Natural killer cell (primary cell): ENCODE data around the gene PDE4D. TPM values are rescaled to one million over a fixed set of nuclear protein-coding genes. Genes with fewer than 3 reads are reported as not detected.

Source experiments
- ATAC-seq, 3 donors: fragments of 150-1000 bp in 2 of 3; fragments of 200-7000 bp in 1 of 3; cut with Tn5 transposase; 1 replicate in 1 of 3; 2 replicates in 2 of 3; pipeline ENCODE4 v1.10.0; 2021; ENCODE audit warnings: mild to moderate bottlenecking in 2 of 3, moderate library complexity in 2 of 3
- DNase-seq, 2 donors: peaks; one replicate each; pipeline versions ENCODE4 v3.0.0 to v3.0.0-alpha.2; 2013 to 2021; ENCODE audit warnings: mixed read lengths in 1 of 2
- H3K27ac ChIP-seq: one replicate; pipeline ENCODE4 v1.5.1; 2013; ENCODE audit warnings: mild to moderate bottlenecking, low read length
- H3K27me3 ChIP-seq: one replicate; pipeline ENCODE4 v1.6.1; 2013; ENCODE audit warnings: low read length; ENCODE audit not compliant: control insufficient read depth, insufficient read depth
- H3K36me3 ChIP-seq: one replicate; pipeline ENCODE4 v1.6.1; 2013; ENCODE audit warnings: low read length; ENCODE audit not compliant: control insufficient read depth, insufficient read depth
- H3K4me1 ChIP-seq: one replicate; pipeline ENCODE4 v1.6.1; 2013; ENCODE audit warnings: low read length; ENCODE audit not compliant: control insufficient read depth, insufficient read depth
- H3K4me3 ChIP-seq: one replicate; pipeline ENCODE4 v1.5.1; 2013; ENCODE audit warnings: low read length
- H3K9me3 ChIP-seq: one replicate; pipeline ENCODE4 v1.6.1; 2013; ENCODE audit warnings: low read length; ENCODE audit not compliant: control insufficient read depth, insufficient read depth
- H3K27ac Mint-ChIP-seq, 2 donors: one replicate each; pipeline ENCODE4 v1.8.0; 2022; ENCODE audit warnings: mild to moderate bottlenecking in 2 of 2, mixed read lengths in 2 of 2, moderate library complexity in 1 of 2
- H3K27me3 Mint-ChIP-seq, 2 donors: one replicate each; pipeline ENCODE4 v1.8.0; 2022; ENCODE audit warnings: low read depth in 2 of 2, mixed read lengths in 2 of 2
- H3K36me3 Mint-ChIP-seq: one replicate; pipeline ENCODE4 v1.8.0; 2022; ENCODE audit warnings: mixed read lengths
- H3K4me1 Mint-ChIP-seq, 2 donors: one replicate each; pipeline ENCODE4 v1.8.0; 2022; ENCODE audit warnings: mixed read lengths in 2 of 2
- H3K4me3 Mint-ChIP-seq: one replicate; pipeline ENCODE4 v1.8.0; 2022; ENCODE audit warnings: mild to moderate bottlenecking, moderate library complexity, mixed read lengths
- H3K9me3 Mint-ChIP-seq, 2 donors: one replicate each; pipeline ENCODE4 v1.8.0; 2022; ENCODE audit warnings: mixed read lengths in 2 of 2
- WGBS: methylation state at CpG from one replicate; pipeline ENCODE4 v1.1.7; 2013; ENCODE audit warnings: missing lambda C conversion rate; ENCODE audit not compliant: insufficient coverage; 5-methylcytosine and 5-hydroxymethylcytosine counted together
- intact Hi-C: fragments of 100-400 bp; cut with micrococcal nuclease; formaldehyde crosslinking; loops from one replicate; pipeline ENCODE4 v1.14.2; 2022
- total RNA-seq, 4 donors: library from RNA; stranded (reverse); fragments of 120-200 nt in 1 of 4; gene quantifications; one replicate each; pipeline versions ENCODE4 v1.2.3 to v1.2.4, GENCODE V29; 2013 to 2022
- TF ChIP-seq, protein P1 (sequence below): fragments of 200-600 bp; IDR thresholded peaks from one replicate; pipeline ENCODE4 v1.8.0; 2022; ENCODE audit warnings: antibody characterized with exemption

Gene PDE4D
- total RNA-seq, 3 donors from 2014 or later (not counting 1 experiment from before 2014, with no cell fraction given): 109 to 170 (median 116) TPM

GRCh38 chr5:59151162-59151889 lies 742.2 kb downstream of the PDE4D start:
- H3K9me3 Mint-ChIP-seq: no peaks in the 10 kb centered on the region
- H3K27ac Mint-ChIP-seq: peak overlapping the region in 1 of 2 donors; percentile 7
- Histone ChIP-seq H3K4me1 (no peaks in the 10 kb centered on the region), H3K27ac (no peak overlapping the region), H3K9me3 (no peaks in the 10 kb centered on the region), H3K36me3 (no peaks in the 10 kb centered on the region), H3K27me3 (no peaks in the 10 kb centered on the region), H3K4me3 (no peak overlapping the region)
- H3K4me3 Mint-ChIP-seq: no peak overlapping the region
- TF ChIP-seq, protein P1, sequence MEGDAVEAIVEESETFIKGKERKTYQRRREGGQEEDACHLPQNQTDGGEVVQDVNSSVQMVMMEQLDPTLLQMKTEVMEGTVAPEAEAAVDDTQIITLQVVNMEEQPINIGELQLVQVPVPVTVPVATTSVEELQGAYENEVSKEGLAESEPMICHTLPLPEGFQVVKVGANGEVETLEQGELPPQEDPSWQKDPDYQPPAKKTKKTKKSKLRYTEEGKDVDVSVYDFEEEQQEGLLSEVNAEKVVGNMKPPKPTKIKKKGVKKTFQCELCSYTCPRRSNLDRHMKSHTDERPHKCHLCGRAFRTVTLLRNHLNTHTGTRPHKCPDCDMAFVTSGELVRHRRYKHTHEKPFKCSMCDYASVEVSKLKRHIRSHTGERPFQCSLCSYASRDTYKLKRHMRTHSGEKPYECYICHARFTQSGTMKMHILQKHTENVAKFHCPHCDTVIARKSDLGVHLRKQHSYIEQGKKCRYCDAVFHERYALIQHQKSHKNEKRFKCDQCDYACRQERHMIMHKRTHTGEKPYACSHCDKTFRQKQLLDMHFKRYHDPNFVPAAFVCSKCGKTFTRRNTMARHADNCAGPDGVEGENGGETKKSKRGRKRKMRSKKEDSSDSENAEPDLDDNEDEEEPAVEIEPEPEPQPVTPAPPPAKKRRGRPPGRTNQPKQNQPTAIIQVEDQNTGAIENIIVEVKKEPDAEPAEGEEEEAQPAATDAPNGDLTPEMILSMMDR: no peak
- no peak for ATAC-seq
- no peaks in the 10 kb centered on the region for H3K36me3 Mint-ChIP-seq
- peaks cover 7 to 15% of the 10 kb centered on the region in 2 donors for H3K4me1 Mint-ChIP-seq
- DNase-seq: no peak
- intact Hi-C loops: no loop called here
- no peaks in the 10 kb centered on the region for H3K27me3 Mint-ChIP-seq
- WGBS: 85% methylated on average over 3 of the region's 3 CpGs

GRCh38 chr5:59149827-59150226 lies 743.7 kb downstream of the PDE4D start:
- Histone ChIP-seq H3K4me3 (no peak overlapping the region), H3K36me3 (no peaks in the 10 kb centered on the region), H3K27me3 (no peaks in the 10 kb centered on the region), H3K27ac (no peak overlapping the region), H3K9me3 (no peaks in the 10 kb centered on the region), H3K4me1 (no peaks in the 10 kb centered on the region)
- H3K4me1 Mint-ChIP-seq: peaks cover 7 to 15% of the 10 kb centered on the region in 2 donors
- no peaks in the 10 kb centered on the region for H3K9me3 Mint-ChIP-seq
- ATAC-seq: no peak
- intact Hi-C loops: no loop called here
- no peak for DNase-seq
- TF ChIP-seq, protein P1: no peak
- no peaks in the 10 kb centered on the region for H3K36me3 Mint-ChIP-seq
- no peak overlapping the region for H3K27ac Mint-ChIP-seq
- no peaks in the 10 kb centered on the region for H3K27me3 Mint-ChIP-seq
- 97% methylated on average over 1 of the region's 1 CpG for WGBS
- no peak overlapping the region for H3K4me3 Mint-ChIP-seq

DNA sequence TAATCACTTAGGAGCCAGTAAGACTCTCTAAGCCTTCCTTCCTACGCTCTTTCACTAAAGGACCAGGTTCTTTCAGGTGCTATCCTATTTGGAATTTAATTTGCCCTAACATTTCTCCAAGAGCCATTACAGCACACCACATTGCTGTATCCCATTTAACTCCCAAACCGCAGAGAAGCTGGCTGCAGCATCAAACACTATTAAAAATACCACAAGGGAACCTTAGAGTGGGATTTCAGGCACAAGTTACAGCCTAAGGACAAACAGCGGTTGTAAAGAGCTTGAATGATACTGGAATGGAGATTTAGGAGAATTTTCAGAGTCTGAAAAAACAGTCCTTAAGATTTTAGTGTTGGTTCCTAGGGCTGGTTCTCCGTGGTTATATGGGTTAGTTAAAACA lies 744.3 kb downstream of the PDE4D start:
- Mint-ChIP-seq H3K27me3 (no peaks in the 10 kb centered on the region), H3K9me3 (no peaks in the 10 kb centered on the region), H3K36me3 (no peaks in the 10 kb centered on the region), H3K4me1 (peaks cover 7 to 15% of the 10 kb centered on the region in 2 donors), H3K4me3 (no peak overlapping the region), H3K27ac (no peak overlapping the region)
- TF ChIP-seq, protein P1: no peak
- Histone ChIP-seq H3K4me3 (no peak overlapping the region), H3K9me3 (no peaks in the 10 kb centered on the region), H3K4me1 (no peaks in the 10 kb centered on the region), H3K27ac (no peak overlapping the region), H3K36me3 (no peaks in the 10 kb centered on the region), H3K27me3 (no peaks in the 10 kb centered on the region)
- DNase-seq (no peak), ATAC-seq (no peak)
- 94% methylated on average over 3 of the region's 4 CpGs for WGBS
- intact Hi-C loops: no loop called here

DNA sequence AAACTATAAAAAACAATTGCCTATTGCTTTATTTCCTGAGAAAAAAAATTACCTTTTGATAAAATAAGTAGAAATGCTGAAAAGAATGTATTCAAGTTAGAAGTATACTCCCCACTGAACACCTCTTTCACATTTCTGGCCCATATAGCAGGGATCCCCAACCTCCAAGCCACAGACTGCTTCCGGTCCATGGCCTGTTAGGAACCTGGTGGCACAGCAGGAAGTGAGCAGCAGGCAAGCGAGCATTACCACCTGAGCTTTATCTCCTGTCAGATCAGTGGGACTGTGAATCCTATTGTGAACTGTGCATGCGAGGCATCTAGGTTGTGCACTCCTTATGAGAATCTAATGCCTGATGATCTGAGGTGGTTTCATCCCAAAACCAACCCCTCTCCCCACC lies 746.8 kb downstream of the PDE4D start:
- H3K27me3 ChIP-seq: no peaks in the 10 kb centered on the region
- no peaks in the 10 kb centered on the region for H3K36me3 Mint-ChIP-seq
- H3K27ac Mint-ChIP-seq: no peak overlapping the region
- H3K4me1 ChIP-seq: no peaks in the 10 kb centered on the region
- ATAC-seq (no peak), DNase-seq (peak in 1 of 2 donors; percentile 42)
- no peaks in the 10 kb centered on the region for H3K9me3 ChIP-seq
- H3K36me3 ChIP-seq: no peaks in the 10 kb centered on the region
- H3K4me1 Mint-ChIP-seq: peaks cover 0 to 4% of the 10 kb centered on the region in 2 donors
- TF ChIP-seq, protein P1: no peak
- 78% methylated on average over 3 of the region's 3 CpGs for WGBS
- no peaks in the 10 kb centered on the region for H3K27me3 Mint-ChIP-seq
- H3K4me3 ChIP-seq: no peak overlapping the region
- H3K4me3 Mint-ChIP-seq: no peak overlapping the region
- H3K9me3 Mint-ChIP-seq: no peaks in the 10 kb centered on the region
- H3K27ac ChIP-seq: no peak overlapping the region
- intact Hi-C loops: no loop called here
